ENCODE results near the gene YPEL2.

- TF ChIP-seq EP300 (IDR thresholded peaks at IDR 0.05): no peak
- TF ChIP-seq POLR2A (IDR thresholded peaks at IDR 0.05): no peak
These were observed 86.0 kb downstream of the YPEL2 start for GRCh38 chr17:59417452-59417851.
